NCI-H748 (cell line): ENCODE results near the gene MAP3K21.

Experiments used
- DNase-seq: peaks from one replicate; lab custom pipeline; 2025; ENCODE audit not compliant: unreplicated experiment; lab: John Stamatoyannopoulos, UW

Gene MAP3K21

GRCh38 chr1:233386336-233386735 lies 58.8 kb downstream of the MAP3K21 start:
- DNase-seq: no peak

GRCh38 chr1:233387585-233387984 lies 60.1 kb downstream of the MAP3K21 start:
- no peak for DNase-seq

GRCh38 chr1:233389169-233389568 lies 61.6 kb downstream of the MAP3K21 start:
- DNase-seq: no peak

GRCh38 chr1:233389893-233390292 lies 62.4 kb downstream of the MAP3K21 start:
- no peak for DNase-seq

GRCh38 chr1:233390842-233391737 lies 63.6 kb downstream of the MAP3K21 start:
- no peak for DNase-seq

- DNase-seq: no peak
These were observed 65.7 kb downstream of the MAP3K21 start for GRCh38 chr1:233393084-233393840.

- peak; percentile 13 for DNase-seq
These were observed 66.6 kb downstream of the MAP3K21 start for GRCh38 chr1:233393926-233394680.

GRCh38 chr1:233394860-233395717 lies 67.6 kb downstream of the MAP3K21 start:
- peak; percentile 57 for DNase-seq

GRCh38 chr1:233395863-233396646 lies 68.5 kb downstream of the MAP3K21 start:
- no peak for DNase-seq

GRCh38 chr1:233406339-233406960 lies 78.9 kb downstream of the MAP3K21 start:
- DNase-seq: no peak

- DNase-seq: no peak
These were observed 79.6 kb downstream of the MAP3K21 start for GRCh38 chr1:233406994-233407631.

- no peak for DNase-seq
These were observed 82.0 kb downstream of the MAP3K21 start for GRCh38 chr1:233409540-233409939.

GRCh38 chr1:233410906-233411305 lies 83.4 kb downstream of the MAP3K21 start:
- DNase-seq: no peak

GRCh38 chr1:233412812-233413211 lies 85.3 kb downstream of the MAP3K21 start:
- no peak for DNase-seq

- no peak for DNase-seq
These were observed 93.8 kb downstream of the MAP3K21 start for GRCh38 chr1:233421293-233421692.

GRCh38 chr1:233424779-233425178 lies 97.3 kb downstream of the MAP3K21 start:
- DNase-seq: no peak

GRCh38 chr1:233427907-233428306 lies 100.4 kb downstream of the MAP3K21 start:
- DNase-seq: no peak

GRCh38 chr1:233431753-233432403 lies 104.4 kb downstream of the MAP3K21 start:
- DNase-seq: no peak
